Fibroblast of lung (primary cell): ENCODE data around the gene GPR4.

Experiments
- CTCF ChIP-seq, 2 donors: IDR thresholded peaks in 1 of 2; conservative IDR thresholded peaks in 1 of 2; 1 replicate in 1 of 2; 2 replicates in 1 of 2; pipeline ENCODE4 v1.5.1; 2011 to 2012; ENCODE audit warnings: low read length in 2 of 2, control low read depth in 1 of 2, inconsistent platforms in 1 of 2, low read depth in 1 of 2, mild to moderate bottlenecking in 1 of 2
- EZH2 ChIP-seq: IDR thresholded peaks from 2 replicates; pipeline ENCODE4 v1.5.1; 2012; ENCODE audit warnings: low read length, control low read depth, mild to moderate bottlenecking; ENCODE audit errors: missing control alignments

GRCh38 chr19:45641274-45642105 is 39.5 kb upstream of the GPR4 start:
- TF ChIP-seq EZH2 (no peak), CTCF (conservative IDR thresholded peaks at IDR 0.05 in 1 of 2, IDR thresholded peaks at IDR 0.05 in 1 of 2; ENCODE audit: low read depth in 1 of 2, low read length in 2 of 2) (no peak)
